ENCODE results near the gene FAM120B. TPM values are rescaled to one million over a fixed set of nuclear protein-coding genes. Genes with fewer than 3 reads are reported as not detected.

The FAM120B gene
- total RNA-seq, 4 donors from 2014 or later, result 25.0 to 32.8 (median 27.5) TPM

- TF ChIP-seq, protein P1, sequence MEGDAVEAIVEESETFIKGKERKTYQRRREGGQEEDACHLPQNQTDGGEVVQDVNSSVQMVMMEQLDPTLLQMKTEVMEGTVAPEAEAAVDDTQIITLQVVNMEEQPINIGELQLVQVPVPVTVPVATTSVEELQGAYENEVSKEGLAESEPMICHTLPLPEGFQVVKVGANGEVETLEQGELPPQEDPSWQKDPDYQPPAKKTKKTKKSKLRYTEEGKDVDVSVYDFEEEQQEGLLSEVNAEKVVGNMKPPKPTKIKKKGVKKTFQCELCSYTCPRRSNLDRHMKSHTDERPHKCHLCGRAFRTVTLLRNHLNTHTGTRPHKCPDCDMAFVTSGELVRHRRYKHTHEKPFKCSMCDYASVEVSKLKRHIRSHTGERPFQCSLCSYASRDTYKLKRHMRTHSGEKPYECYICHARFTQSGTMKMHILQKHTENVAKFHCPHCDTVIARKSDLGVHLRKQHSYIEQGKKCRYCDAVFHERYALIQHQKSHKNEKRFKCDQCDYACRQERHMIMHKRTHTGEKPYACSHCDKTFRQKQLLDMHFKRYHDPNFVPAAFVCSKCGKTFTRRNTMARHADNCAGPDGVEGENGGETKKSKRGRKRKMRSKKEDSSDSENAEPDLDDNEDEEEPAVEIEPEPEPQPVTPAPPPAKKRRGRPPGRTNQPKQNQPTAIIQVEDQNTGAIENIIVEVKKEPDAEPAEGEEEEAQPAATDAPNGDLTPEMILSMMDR (IDR thresholded peaks at IDR 0.05; ENCODE audit: low read depth), result no peak
Measured at GRCh38 chr6:170262489-170263088, 44.0 kb upstream of the FAM120B start.

DNA sequence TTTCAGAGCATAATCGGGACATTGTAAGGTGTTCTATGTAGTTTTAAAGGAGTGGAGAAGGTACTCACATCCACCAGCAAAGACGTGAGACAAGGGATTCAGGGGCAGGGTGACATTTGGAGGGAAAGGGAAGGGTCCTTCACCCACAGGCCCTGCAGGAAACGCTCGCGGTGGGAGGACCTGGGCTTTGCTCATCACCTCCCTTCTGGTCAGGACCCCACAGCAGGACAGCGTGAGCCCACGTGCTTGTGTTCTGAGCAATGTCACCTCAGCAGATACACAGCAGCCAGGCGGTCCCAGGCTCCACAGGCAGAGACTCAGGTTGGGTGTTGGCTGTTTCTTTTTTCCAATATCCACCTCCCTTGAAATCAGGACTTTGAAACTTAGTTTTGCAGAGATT is 43.1 kb upstream of the FAM120B start:
- TF ChIP-seq, protein P1 (IDR thresholded peaks at IDR 0.05; ENCODE audit: low read depth), result no peak

DNA sequence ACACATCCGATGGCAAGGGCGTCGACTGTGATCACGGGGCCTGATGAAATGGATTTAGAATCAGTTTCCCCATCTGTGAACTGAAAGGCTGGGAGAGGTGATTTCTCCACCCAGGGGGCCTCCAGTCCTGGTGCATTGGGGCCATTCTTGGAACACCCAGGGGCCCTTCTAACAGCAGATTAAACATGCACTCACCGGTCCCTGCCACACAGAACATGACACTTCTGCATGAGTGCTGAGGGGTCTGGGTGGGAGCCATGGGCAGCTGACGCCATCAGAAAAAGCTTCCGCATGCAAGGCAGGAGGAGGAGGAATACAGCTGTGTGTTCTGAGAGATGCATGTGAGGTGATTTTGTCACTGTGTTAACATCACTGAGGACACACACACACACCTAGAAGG is 42.5 kb upstream of the FAM120B start:
- TF ChIP-seq, protein P1 (IDR thresholded peaks at IDR 0.05; ENCODE audit: low read depth), result no peak

DNA sequence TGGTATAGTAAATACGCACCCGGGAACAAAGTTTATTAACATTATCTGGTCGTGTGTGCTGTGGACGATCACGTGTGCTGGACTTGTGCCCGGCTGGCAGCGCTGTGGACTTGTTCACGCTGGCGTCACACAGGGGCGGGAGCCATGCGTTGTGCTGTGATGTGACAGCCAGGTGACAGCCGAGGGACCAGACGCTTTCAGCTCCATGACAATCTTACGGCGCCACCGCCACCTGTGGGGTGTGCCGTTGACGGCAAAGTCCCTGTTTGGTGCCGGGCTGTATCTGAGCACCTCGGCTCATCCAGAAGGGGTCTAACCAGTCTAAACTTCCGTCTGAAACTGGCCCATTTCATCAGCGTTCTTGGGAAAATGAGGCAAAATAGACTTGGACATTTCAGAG is 40.9 kb upstream of the FAM120B start:
- TF ChIP-seq, protein P1 (IDR thresholded peaks at IDR 0.05; ENCODE audit: low read depth), result no peak

- TF ChIP-seq, protein P1 (IDR thresholded peaks at IDR 0.05; ENCODE audit: low read depth), result no peak
Measured at GRCh38 chr6:170266061-170266825, 40.3 kb upstream of the FAM120B start.

DNA sequence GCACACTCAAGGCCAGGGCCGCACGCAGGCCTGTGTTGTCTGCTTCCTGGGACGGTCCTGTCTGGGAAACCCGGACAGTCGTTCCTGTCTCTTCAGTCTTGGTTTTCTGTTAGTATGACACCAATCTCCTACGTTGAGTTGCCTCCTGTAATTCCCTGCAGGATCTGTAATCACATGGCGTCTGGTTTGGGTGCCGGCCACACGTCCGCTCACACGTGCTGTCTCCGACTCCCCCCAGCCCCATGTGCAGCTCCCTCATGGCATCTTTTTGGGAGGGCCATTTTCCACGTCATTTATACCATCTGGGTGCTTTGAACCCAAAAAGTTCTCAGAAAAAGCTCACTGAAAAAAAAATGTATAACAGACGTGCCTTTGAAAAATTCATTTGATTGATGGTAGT is 38.9 kb upstream of the FAM120B start:
- TF ChIP-seq, protein P1 (IDR thresholded peaks at IDR 0.05; ENCODE audit: low read depth), result no peak

GRCh38 chr6:170268216-170269129 is 38.1 kb upstream of the FAM120B start:
- TF ChIP-seq, protein P1 (IDR thresholded peaks at IDR 0.05; ENCODE audit: low read depth), result no peak

All from subcutaneous adipose tissue (tissue), 4 donors.